GM21526 (cell line): ENCODE data around the gene TP53I11.

ENCODE experiments used
- ATAC-seq: cut with Tn5 transposase; IDR thresholded peaks from one replicate; pipeline ENCODE4 v1.9.1; 2021; ENCODE audit warnings: moderate library complexity; ENCODE audit not compliant: unreplicated experiment, low FRiP score

Gene TP53I11

DNA sequence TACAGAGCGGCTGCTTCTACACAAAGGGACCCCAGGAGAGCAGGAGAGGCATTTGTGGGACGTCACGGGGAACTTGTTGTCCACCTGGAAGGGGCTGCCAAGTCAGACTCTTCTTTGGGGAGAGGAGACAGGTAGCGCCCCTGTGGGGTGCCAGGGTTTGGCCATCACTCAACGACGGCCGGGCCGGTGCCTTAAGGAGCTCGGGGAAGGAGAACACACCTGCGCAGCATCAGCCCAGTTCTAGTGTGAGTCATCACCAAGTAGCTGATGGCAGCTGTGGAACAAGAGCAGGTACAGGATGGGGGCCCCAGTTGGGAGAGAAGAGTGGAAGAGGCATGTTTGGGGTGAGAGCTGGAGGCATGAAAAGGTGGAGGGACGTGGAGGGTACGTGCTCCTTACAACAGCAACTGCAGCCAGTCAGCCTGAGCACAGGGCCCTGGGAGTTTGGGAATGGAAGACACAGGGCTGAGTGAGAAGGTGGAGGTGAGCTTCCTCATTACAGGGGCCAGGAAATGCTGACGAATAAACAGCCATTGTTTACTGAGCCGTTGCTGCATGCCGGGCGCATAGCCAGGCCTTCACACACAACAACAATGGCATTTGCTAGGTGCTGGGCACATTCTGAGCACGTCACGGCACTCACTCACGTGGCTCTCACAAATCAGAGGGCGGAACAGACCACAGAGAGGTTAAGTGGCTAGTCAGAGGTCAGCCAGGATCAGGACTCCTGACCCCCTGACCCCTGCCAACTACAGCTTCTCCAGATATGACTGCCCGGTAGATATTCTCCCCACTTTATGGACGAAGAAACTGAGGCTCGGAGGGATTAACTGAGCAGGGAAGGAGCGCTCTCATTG lies 29.1 kb upstream of the TP53I11 start:
- no peak for ATAC-seq

DNA sequence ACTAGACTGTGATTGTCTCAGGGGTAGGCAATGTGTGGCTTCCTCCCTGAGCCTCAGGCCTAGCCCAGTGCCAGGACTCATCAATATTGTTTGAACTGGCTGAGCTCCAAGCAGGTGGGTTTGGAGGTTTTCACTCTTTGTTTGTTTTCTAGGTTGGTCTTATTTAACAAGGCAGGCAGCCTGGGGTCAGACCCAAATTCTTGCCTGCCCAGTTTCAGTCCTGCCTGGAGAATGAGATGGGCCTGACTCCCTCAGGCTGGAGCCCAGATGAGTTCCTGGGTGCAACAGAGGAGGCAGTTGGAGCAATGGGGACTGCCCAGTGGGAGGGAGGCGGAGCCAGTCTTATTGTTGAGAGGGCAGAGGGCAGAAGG lies 28.3 kb upstream of the TP53I11 start:
- no peak for ATAC-seq

DNA sequence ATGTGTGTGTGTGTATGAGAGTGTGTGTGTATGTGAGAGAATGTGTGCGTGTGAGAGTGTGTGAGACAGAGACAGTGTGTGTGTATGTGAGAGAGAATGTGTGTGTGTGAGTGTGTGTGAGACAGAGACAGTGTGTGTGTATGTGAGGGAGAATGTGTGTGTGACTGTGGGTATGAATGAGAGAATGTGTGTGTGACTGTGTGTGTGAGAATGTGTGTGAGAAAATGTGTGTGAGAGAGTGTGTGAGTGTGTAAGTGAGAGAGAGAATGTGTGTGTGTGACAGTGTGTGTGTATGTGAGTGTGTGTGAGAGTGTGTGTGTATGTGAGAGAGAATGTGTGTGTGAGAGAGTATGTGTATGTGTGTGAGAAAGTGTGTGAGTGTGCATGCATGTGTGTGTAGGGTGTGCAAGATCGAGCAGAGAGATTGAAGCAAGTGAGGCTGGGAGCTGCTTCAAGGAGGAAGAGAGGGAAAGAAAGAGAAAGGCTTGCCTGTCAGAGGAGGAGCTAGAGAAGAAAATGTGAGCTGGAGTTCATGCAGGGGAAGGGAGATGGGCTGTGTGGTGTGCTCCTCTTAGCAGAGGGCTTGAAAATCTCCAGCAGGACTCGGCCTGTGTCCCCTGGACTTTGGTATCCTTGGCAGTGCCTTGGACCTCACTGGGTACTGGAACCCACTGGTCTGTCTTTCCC lies 27.7 kb upstream of the TP53I11 start:
- ATAC-seq, result no peak

DNA sequence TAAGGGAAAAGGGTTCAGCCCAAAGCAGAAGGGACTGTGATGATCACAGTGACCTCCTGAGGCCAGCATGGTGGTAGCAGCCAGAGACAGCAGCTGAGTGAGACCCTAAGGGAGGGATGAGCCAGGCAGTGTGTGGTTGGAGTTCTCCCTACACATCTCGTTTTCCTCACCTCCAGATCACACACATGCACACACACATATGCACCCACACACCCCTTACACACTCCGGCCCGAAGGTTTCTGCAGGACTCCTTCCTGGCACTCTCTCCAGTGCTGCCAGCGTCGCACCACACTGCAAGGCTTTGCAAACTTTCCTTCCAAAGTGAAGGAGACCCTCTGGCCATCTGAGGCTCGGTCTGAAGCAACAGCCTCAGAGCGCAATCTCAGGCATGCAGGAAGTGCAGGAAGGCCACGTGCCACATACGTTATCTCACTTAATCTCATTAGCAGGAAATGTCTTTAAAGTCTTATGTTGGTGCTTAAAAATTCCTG lies 26.9 kb upstream of the TP53I11 start:
- ATAC-seq, result no peak

DNA sequence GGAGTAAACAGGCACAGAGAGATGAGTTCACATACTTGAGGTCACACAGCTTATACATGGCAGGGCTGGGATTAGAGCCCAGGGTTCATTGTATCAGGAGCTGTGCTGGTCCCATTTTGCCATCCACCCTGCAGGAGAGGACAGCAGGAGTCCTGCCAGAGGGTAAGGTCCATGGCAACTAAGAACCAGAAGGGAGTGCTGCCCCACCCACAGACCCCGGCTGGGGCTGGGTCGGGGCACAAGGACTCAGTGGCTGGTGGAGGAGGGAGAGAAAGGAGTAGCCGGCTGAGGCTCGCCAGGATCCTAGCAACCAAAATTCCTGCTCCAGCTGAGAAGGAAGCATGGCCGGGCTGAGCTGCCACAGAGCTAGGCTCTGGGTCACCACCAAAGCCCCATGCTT lies 25.9 kb upstream of the TP53I11 start:
- no peak for ATAC-seq

DNA sequence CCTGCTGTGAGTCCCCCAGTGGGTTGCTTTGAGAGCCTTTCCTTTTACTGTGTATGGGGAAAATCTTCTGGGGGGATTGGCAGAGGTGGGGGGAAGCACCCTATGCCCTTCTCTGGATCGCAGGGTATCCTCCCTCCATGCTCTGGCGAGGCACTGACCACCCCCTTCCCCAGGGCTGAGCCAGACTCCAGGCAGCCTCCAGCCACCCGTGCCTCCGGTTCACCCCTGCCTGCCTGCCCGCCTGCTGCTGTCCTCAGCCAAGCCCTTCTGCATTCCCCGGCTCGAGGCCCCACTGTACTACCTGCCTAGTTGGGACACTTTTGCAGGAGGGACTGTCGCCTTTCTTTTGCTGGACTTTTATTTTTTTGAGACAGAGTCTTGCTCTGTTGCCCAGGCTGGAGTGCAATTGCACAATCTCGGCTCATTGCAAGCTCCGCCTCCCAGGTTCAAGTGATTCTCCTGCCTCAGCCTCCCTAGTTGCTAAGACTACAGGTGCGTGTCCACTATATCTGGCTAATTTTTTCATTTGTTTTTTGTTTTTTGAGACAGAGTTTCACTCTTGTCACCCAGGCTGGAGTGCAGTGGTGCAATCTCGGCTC lies 23.8 kb upstream of the TP53I11 start:
- ATAC-seq, result no peak

DNA sequence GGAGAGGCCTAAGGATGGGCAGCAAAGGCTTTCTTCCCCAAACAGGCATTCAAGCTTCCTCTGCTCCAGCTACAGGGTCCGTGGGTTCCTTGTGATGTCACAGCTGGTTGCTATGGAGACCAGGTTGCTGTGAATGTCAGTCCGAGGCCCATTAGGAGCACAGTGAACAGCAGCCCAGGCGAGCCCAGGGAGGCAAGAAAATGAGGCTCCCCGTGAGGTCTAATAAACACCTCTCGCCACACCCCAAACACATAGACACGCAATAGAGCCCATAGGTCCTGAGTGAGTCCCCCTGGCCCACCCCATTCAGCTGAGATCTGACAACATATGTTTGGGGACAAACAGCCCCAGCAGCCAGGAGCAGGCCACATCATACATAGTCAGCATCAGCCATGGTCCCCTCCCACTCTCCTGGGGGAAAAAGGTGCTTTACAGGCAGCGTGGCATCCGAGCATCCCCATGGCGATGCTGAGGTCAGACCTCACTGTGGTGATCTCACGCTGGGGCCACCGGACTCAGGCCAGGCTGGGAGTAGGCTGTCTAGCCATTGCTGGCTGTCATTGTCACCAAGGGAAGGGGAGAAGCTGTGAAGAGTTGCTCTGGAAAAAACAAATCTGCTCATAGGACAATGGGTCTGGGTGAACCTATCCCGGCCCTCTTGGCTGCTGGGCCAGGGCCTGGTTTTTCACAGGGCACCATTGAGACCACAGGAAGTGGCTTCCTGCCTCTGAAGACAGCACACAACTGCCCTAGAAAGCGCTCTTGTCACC lies 23.1 kb upstream of the TP53I11 start:
- no peak for ATAC-seq

DNA sequence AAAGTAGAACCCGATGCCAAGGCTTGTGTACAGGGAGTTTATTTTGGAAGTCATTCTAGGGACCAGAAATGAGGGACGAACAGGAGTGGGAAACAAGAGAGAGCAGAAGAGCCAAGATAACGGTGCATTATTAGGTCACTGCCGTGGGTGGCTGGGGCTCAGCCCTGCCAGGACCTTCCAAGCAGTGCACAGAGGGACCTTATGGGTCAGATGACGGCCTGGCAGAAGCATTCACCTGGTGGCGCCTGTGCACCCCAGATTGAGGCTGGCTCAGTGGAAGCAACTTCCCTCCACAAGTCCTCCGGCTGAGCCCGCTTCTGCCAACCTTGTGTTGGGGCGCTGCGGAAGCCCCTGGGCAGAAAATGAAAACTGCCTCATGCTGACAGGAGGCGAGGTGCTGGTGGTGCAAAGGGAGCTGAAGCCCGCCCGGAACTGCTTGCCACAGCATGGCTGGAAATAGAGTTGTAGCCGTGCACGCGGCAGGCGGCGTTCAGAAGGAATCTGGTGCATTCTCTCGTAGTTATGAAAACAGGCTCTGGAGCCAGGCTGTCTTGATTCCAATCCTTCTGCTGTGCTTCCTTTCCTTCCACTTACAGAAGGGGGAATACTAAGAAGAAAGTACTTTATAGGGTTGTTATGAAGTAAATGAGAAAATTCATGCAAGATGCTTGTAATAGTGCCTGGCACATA lies 22.2 kb upstream of the TP53I11 start:
- no peak for ATAC-seq

DNA sequence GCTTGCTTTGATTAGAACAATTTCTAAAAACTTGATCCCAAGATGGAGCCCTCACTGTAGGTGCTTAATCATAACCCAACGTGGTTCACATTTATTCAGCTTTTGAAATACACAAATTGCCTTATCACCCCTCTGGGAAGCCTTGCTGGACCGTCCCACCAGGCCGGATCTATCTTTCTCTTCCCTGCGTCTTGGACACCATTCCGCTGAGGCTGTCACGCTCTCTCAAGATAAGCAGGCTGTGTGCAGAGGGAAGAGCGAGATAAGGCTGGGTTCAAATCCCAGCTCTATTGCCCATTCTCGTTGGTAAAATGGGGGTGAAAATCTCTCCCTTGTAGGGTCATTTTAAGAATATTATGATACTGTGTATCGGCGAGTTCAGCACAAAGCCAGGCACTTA lies 20.5 kb upstream of the TP53I11 start:
- ATAC-seq, result no peak

DNA sequence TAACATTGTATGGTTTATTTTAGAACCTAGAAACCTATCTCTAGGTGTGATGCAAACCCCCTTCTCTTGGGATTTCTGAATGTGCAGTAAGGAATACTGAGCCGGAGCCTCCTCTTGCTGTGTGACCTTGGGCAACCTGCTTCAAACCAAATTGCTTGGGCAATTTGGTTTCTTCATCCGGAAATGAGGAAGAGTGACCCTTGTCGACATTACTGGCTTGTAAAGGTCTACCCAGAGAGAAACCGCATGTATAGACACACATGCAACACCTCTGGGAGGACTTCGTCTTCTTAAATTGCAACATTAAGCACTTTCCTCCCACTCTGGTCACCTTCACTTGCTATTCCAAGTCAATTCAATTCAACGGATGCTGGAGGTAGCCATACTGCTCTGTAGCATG lies 19.6 kb upstream of the TP53I11 start:
- ATAC-seq, result no peak

DNA sequence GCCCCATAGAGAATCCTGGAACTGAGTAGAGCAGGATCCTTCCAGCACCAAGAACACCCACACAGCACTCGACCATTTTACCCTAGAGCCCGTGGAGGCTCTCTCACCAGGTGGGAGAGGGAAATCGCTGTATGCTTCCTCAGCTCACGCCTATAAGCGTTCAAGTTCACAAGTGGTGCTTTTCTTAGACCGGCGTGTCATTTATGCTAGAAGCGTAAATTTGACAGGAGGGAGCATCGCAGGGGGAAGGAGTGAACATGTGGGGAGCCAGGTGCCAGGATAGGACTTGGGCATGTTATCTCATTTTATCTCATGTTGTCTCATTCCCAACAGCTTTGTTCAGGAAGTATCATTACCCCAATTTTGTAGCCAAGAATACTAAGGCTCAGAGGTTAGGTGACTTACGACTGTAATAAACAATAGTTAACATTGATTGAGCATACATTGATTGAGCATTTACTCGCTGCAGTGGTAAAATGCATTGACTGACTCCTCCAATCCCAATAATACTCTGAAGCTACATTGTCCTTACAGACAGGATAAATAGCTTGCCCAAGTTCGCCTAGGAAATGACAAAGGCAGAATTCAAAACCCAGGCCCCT lies 19.1 kb upstream of the TP53I11 start:
- ATAC-seq, result no peak

DNA sequence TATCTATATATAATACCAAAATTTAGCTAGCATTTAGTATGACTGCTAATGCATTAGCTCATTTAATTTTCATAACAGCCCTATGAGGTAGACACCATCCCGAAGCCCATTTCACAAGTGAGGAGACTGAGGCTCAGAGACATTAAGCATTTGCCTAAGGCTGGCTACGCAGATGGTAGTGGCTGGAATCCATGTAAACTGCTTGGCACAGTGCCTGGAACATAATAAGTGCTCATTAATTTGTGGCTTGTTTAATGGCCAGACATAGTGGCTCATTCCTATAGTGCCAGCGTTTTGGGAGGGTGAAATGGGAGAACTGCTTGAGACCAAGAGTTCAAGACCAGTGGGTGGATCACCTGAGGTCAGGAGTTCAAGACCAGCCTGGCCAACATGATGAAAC lies 17.8 kb upstream of the TP53I11 start:
- ATAC-seq, result no peak

DNA sequence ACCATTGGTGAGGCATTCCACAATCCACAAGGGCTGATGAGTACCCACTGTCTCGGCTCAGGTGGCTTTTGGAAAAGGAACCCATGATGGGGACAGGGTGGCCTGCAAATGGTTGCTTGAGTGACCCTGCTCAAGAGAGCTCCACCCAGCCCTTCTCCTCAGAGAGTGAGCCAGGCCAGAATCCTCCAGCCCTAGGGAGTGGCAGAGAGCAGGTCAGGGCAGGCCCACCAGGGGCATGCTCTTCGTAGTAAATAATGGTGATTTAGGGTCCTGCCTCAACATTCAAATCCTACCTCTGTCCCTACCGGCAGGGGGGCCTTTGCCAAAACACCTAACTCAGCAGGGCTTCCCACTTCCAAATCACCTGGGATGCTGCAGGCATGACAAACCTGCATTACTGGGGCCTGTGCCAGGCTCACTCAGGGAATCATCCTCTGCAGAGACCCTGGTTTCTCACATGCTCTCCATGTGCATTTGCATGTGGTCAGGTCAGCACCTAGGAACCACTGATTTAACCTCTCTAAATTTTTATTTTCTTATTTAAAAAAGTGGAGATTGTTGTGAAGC lies 17.3 kb upstream of the TP53I11 start:
- no peak for ATAC-seq

DNA sequence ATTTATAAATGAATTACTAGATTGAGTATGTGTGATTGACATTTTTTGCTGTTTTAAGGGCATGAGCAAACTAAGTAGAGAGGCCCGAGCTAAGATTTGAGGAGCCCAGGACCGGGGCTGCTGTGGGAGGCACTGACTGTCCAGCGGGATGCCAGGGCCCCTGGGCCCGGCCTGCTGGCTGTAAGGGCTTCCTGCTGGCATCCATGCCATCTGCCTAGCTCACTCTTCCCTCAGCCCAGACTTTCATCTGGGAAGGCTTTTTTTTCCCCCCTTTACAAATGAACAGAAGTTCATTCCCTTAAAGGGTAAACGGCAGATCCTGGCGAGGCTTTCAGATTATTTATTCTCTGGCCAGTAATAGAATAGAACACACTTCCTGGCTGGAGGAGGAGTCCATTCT lies 16.0 kb upstream of the TP53I11 start:
- no peak for ATAC-seq

DNA sequence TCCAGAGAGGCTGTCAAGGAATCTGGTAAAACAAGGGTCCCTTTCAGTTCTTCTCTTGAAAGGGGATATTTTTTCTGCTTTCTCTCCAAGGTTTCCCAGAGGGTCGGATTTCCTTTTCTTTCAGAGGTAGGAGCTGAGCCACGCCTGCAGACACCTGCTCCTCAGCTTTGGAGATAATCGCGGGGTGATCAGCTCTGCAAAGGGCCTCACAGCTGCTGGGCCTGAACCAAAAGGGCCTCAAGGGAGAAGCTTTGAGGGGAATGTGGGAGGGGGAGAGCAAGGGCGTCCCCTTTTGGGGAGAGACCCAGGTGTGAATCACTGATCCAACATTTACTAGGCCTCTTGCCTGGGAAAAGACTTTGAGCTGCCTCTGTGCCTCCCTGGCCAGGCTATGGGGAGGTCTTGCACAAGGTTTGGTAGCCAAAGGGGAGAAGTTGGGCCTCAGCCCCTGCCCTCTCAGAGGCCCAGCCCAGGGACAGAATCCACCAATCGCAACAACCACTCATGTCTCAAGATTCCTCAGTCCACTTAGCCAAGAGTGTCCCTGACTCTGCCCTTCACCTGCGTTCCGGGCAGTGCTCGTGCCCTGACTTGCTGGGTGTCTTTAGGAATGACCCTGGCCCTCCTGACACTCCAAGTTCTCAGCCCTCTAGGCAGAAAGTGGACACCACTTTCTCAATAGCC lies 14.0 kb upstream of the TP53I11 start:
- ATAC-seq, result no peak

DNA sequence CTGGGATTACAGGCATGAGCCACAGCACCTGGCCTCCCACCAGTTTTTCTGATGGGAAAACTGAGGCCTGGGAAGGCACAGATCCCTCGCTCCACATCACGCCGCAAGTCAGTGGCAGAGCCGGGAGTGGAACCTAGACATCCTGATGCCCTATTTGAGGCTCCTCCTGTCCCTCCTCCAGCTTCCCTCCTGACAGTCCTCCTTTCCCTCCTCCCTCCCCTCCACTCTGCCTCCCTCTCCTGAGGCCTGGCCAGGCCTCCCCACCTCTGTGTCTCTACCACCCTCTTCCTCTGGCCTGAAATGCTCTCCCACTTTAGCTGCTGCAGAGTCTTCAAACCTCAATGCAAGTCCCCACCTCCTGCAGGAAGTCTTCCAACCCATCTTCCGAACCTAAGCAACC lies 13.3 kb upstream of the TP53I11 start:
- ATAC-seq, result no peak

DNA sequence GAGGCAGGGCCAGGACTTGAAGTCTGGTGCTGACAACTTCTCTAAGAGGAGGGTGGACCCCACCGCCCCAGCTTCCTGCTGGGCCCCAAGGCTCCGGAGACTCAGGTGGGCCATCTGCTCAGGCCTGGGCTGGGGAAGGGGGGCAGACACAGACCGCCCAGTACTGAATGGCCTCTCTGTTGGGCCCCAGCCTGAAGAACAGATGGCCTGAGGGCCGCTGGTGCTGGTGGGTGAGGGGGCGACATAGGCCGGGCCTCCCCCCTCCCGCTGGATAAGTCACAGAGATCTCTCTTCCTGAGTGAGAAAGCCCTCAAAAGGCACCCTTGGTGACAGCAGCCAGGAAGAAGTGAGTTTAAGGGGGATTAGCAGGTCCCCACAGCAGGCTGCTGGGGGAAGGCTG lies 12.5 kb upstream of the TP53I11 start:
- no peak for ATAC-seq

DNA sequence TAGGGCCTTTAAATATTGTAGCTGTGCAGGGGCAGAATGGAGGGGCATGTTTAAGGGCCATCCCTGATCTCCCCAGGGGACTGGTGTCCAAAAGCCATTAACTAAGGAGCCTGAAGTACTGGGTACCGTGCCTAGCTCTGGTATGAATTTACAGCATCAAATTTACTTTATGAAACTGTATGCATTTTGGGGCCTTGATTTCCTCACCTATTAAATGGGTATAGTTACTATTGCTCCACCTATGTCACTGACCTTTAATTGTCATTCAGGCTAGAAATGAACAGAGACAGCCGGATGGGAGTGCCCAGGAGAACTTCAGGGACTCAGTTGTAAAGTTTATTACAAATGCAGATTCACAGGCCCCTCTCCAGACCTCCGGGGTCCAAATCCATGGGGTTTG lies 11.8 kb upstream of the TP53I11 start:
- no peak for ATAC-seq

DNA sequence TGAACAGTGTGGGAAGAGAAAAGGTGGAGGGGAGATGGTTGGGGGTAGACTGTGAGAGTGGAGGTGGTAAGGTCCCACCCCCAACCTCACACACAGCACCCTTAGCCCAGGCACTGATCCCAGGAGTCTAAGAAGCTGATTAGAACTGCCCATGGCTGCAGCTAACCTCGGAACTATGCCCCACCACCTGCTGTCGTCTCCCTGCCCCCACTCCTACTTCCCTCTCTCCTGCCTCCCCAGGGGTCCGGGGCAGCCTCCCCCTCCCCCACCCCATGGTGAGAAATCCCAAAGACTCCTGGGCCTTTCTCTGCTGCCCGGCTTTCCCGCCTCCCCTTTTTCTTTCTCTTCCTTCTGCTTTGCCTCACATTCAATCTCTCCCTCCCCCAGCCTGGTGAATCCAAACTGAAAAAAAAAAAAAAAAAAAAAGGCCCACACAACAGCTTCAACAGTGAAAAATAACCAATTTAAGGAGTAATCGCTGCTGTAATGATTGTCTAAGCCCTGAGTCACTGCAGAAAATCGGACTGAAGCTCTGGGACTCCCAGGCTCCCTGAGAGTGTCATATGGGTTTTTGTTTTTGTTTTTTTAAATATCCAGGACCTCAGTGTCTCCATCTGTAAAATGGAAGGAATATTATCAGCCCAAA lies 9.6 kb upstream of the TP53I11 start:
- no peak for ATAC-seq
